D721Med (cell line): Measurements from ENCODE around the gene APBA1.

Experiments
- DNase-seq: peaks from one replicate; pipeline ENCODE4 v3.0.0; 2011; ENCODE audit warnings: low spot score; ENCODE audit not compliant: insufficient read length
- FAIRE-seq: peaks from 2 replicates; lab custom pipeline; 2011; peaks lifted over from hg19 to GRCh38; lab: Jason Lieb, UNC
- TF ChIP-seq, protein P1 (sequence below): IDR thresholded peaks from 2 replicates; pipeline ENCODE4 v1.5.1; 2012; ENCODE audit warnings: mild to moderate bottlenecking, control low read depth; ENCODE audit not compliant: insufficient read depth; ENCODE audit errors: missing control alignments

The APBA1 gene

DNA sequence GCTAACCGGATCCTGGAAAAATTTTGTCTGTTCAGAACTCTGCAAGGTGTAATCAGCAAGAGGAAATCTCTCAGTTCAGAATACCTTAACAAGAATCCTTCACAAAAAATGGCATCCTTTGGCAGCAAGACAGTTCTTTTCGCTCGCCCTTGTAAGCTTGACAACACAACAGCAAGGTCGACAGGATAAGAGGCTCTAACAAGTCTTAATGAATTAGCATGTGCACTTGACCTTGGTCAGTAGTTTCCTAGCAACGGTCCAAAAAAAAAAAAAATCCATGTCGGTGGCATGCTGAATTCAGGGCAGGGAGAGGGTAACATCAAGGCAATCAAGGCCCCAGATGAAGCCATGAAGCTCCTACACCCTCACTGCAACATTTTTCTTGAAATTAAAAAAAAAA is 172.8 kb downstream of the APBA1 start:
- FAIRE-seq (no peak), DNase-seq (no peak)
- TF ChIP-seq, protein P1, sequence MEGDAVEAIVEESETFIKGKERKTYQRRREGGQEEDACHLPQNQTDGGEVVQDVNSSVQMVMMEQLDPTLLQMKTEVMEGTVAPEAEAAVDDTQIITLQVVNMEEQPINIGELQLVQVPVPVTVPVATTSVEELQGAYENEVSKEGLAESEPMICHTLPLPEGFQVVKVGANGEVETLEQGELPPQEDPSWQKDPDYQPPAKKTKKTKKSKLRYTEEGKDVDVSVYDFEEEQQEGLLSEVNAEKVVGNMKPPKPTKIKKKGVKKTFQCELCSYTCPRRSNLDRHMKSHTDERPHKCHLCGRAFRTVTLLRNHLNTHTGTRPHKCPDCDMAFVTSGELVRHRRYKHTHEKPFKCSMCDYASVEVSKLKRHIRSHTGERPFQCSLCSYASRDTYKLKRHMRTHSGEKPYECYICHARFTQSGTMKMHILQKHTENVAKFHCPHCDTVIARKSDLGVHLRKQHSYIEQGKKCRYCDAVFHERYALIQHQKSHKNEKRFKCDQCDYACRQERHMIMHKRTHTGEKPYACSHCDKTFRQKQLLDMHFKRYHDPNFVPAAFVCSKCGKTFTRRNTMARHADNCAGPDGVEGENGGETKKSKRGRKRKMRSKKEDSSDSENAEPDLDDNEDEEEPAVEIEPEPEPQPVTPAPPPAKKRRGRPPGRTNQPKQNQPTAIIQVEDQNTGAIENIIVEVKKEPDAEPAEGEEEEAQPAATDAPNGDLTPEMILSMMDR: no peak

DNA sequence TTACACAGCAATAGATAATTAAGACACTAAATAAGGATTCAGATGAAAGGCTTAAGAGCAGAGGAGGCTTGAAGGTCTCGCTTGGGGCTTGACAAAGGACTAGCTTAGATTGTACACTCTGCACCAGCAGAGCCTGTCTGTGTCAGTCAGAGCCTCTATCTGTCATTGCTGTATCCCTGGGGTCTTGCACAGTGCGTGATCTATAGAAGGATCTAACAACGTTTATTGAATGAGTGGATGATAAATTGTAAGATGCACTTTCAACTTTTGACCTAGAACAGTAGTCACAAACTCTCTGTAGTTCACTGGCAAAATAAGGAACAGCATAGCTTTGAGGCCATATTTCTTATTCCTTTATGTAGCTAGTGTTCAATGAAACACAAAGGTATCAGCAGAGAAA is 173.7 kb downstream of the APBA1 start:
- no peak for DNase-seq
- no peak for FAIRE-seq
- TF ChIP-seq, protein P1: no peak

DNA sequence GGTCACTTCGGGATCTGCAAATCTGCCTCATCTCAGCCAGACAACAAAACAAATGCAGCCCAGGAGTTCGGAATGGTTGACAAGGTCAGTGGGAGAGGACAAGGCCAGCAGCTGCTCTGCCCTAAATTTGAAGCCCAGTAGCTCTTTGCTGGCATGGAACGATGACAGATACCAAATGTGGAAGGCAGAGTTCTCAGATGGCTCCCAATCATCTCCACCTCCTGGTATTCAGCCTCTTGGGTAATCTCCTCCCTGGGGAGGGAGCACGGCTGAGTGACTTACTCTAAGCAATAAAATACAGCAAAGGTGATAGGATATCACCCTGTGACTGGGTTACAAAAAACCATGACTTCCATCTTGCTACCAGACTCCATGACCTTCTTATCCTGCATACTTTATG is 174.4 kb downstream of the APBA1 start:
- FAIRE-seq (no peak), DNase-seq (no peak)
- TF ChIP-seq, protein P1: no peak

DNA sequence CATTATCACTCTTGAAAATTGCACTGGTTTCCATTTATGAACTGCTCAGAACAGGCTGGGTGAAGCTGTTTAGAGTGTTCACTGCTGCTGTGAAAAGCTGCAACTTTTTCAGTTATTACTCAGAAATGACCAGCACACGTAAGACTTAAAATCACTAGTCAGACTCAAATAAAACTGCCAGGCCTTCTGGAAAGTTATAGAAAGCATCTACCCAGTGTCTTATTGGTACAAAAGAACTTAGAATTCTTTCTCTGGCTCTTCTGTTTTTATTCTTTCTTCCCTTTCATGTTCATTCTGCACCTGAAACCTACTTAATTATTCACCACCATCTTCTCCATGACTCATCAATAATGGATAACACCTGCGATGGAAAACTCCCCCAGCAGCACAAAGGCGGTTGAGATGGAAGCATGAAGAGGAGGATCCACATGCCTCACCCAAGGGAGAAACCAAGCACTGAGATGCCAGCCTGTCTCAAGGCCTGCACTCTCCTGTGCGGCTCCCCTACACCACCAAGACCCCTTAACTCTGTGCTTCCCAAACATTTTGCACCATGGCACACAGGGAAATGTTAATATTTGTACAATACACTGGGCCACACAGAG is 175.2 kb downstream of the APBA1 start:
- DNase-seq: no peak
- TF ChIP-seq, protein P1: no peak
- no peak for FAIRE-seq

GRCh38 chr9:69495296-69495695 is 176.9 kb downstream of the APBA1 start:
- TF ChIP-seq, protein P1: no peak

GRCh38 chr9:69494763-69495162 is 177.4 kb downstream of the APBA1 start:
- TF ChIP-seq, protein P1: no peak
- DNase-seq: no peak
- no peak for FAIRE-seq

More at GRCh38 chr9:69495296-69495695, 176.9 kb downstream of the APBA1 start:
- DNase-seq (no peak), FAIRE-seq (no peak)

- DNase-seq: no peak
- FAIRE-seq: no peak
- TF ChIP-seq, protein P1: no peak
These were observed 178.0 kb downstream of the APBA1 start for GRCh38 chr9:69494208-69494607.
